ENCODE results near the gene DEXI. TPM values are rescaled to one million over a fixed set of nuclear protein-coding genes. Genes with fewer than 3 reads are reported as not detected.
"Not testable (repeated sequence)": the region's sequence is repeated elsewhere in the genome, so short reads cannot be mapped to it uniquely, and the experiment has no call there.

The DEXI gene
- total RNA-seq, 1 donor from 2014 or later: 69.0 TPM

DNA sequence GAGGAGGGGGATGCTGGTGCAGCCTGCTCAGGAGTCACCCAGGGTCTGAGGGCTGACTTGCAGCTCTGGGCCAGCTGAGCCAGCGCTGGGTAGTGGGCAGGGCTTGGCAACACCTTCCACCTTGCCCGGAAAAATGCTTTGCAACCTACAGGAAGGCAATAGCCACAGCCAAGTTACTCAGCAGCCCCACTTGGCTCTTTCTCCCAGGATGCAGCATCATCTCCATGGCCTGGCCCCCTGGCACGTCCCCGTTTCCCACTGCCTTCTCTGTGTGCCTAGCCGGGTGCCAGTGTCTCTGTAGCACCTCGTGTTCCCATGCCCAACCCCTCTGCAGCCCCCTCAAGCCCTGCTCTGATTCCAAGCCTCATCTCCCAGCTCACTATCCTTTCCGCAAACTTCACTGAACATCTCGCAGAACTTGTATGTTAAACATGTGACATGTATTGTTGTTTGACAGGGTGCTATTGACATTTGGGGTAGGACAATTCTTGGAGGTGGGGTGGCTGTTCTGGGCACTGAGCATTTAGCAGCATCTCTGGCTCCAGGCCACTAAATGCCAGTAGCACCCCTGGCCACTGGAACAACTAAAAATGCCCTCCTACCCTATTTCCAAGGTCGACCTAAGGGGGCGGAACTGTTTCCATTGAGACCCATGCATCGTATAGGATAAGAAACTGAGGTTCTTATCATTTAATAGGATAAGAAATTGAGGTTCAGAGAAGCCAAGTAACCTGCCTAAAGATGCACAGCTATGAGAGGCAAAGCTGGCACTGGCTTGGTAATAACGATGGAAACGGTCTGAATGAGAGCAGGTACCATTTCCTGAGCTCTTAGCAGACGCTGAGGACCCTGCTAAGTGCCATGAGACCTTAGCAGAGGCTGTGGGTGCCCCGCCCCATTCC is 12.2 kb downstream of the DEXI start:
- DNase-seq (ENCODE audit: extremely low read depth, low read depth, low spot score): no peak

GRCh38 chr16:10929097-10929496 is 13.2 kb downstream of the DEXI start:
- DNase-seq (ENCODE audit: extremely low read depth, low read depth, low spot score): not testable (repeated sequence)

DNA sequence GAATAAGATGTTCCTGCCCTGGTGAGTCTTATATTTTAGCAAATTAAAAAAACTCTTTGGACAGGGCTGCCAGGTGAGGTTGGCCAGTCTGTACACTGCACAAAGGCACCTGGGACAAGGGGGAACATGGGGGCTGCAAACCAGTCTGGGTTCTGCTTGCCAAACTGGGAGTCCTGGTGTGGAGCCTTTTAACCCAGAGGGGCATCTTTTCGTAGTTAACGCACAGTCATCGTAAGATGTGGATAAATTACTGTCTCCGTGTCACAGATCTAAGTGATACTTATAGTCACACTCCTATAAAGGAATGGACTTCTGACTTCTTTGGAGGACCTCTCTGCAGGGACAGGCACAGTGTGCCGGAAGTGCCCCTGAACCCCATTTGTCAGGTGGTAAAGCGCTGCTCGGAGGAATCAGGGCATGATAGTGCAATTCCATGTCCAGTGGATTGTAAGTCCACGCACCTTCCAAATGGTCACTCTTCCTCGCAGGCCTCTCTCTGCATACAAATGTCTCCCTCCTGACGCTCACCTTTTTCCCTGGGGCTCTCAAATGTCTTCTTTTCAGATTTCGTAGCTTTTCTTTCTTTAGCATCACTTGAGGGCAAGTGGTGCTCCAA is 14.7 kb downstream of the DEXI start:
- no peak for DNase-seq (ENCODE audit: extremely low read depth, low read depth, low spot score)

DNA sequence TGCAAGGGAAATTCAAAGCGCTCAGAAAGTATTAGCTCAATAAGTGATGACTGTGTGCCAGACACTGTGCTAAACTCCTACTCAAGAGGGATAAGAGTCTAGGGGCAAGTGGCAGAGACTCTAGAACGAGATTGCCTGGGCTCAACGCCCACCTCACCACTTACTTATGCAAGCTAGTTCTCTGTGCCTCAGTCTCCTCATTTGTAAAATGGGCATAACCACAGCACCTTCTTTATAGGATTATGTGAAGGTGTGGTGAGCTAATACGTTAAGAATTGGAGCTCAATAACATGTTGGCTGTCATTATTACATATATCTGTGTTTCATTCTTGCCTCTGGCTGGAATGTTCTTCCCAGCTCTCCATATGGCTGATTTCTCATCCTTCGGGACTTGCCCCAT is 15.4 kb downstream of the DEXI start:
- DNase-seq (ENCODE audit: extremely low read depth, low read depth, low spot score): no peak

GRCh38 chr16:10926094-10926493 is 16.2 kb downstream of the DEXI start:
- DNase-seq (ENCODE audit: extremely low read depth, low read depth, low spot score): no peak

GRCh38 chr16:10925285-10925684 is 17.0 kb downstream of the DEXI start:
- DNase-seq (ENCODE audit: extremely low read depth, low read depth, low spot score): not testable (repeated sequence)

DNA sequence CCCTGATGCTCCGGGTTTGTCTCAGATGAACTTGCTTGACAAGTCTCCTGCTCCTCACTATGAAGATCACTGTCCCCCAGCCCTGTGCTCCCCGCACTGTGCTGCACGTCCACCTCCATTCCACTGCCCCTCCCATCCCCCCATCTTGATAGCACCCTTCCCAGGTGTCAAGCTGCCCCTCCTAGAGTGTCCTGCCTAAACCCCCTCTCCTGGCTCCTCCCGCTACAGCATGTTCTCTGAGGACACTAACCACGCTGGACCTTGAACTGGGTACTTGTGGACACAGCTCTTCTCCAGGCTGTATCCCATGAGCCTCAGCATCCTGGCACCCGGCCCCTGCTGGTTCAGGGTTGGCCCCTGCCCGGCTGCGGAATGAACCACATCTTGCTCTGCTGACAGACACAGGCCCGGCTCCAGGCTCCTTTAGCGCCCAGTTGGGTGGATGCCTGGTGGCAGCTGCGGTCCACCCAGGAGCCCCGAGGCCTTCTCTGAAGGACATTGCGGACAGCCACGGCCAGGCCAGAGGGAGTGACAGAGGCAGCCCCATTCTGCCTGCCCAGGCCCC is 18.5 kb downstream of the DEXI start:
- DNase-seq (ENCODE audit: extremely low read depth, low read depth, low spot score): no peak

DNA sequence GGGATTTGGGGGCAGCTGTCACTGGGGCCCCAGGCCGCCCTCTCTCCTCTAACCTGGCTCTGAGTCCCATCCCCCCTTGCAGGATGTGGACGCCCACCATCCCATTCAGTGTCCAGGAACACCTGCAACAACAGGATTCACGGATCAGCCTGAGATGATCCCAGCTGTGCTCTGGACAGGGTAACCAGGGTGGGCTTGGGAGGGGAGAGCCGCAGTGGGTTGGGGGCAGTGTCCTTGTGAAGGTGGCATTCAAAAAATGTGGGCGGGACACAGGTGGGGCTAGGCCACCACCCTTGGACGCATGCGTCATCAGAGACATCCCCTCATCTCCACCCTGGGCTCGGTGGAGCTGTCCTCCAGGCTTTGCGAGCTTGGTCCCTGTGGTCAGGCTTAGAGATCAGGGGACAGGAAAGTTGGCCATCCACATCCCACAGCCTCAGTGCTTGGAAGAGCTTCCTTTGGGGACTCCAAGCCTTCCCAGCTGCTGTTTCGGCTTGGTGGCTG is 19.1 kb downstream of the DEXI start:
- no peak for DNase-seq (ENCODE audit: extremely low read depth, low read depth, low spot score)

DNA sequence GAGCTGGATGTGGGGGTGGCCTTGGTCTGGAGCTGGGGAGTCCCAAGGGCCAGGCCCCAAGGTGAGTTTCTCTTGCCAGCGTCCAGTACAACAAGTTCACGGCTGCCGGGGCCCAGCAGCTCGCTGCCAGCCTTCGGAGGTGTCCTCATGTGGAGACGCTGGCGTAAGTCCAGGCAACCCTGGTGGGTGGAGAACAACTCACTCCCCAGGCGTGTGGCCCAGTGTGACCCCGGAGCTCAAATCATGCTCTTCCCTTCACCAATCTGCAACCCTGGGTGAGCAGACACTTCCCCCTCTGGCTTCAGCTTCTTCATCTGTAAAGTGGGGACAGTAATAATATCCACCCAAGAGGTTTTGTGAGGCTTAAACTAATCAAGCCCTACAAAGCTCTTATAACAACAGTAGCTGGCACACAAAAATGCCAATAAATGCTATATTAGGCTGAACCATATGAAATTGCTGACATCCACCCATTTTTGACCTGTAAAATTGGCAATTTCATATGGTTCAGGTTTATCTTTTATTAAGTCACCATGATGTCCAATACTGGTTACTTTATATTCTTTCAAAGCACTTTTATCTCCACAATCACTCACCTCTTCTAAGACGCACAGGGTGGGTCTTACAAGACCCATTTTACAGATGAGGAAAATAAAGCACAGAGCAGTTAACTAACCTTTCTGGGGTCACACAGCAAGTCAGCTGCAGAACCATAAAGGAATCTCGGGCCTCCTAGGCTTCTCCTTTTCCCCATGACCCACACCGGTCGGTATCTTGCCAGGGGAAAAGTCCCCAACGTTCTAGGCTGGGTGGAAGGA is 19.7 kb downstream of the DEXI start:
- DNase-seq (ENCODE audit: extremely low read depth, low read depth, low spot score): no peak

DNA sequence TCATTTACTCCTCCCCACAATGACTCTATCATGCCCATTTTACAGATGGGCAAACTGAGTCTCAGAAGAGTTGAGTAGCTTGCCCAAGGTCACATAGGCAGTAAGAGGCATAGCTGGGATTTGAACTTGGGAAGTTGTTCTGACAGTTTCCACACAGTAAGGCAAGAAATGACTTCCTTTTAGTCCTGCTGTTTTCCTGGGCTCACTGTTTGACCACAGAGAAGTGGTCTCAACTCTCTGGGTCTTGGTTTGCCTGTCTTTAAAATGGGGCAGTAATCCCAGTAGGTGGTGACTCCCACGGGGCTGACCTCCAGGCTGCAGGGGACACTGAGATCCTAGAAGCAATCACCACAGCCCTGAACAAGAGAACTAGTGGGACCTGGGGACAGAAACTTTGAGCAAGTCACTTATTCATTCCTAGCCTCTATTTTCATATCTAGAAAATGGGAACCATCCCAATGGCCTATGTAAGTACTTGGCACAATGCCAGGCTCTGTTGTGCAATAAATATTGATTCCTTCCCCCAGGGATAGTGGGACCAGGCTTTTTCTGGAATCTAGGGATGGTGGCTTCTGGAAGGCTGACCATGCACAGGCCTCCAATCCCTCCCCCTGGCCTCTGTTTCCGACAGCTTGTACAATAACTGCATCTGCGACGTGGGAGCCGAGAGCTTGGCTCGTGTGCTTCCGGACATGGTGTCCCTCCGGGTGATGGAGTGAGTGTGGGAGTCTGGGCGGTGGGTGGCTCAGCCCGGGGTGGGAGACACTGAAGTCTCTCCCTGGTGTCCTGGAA is 20.5 kb downstream of the DEXI start:
- no peak for DNase-seq (ENCODE audit: extremely low read depth, low read depth, low spot score)

GRCh38 chr16:10920726-10921427 is 21.4 kb downstream of the DEXI start:
- no peak for DNase-seq (ENCODE audit: extremely low read depth, low read depth, low spot score)

DNA sequence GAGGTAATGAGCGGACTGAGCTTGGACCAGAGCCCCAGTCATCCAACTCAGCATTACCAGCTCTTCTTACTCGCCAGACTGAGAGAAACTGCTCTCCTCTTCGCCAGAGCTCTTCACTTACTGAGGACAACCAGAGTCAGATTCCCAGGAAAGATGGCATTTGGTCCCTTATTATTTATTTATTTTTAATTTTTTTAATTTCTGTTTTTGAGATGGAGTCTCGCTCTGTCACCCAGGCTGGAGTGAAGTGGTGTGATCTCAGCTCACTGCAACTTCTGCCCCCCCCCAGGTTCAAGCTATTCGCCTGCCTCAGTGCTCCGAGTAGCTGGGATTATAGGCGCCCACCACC is 23.3 kb downstream of the DEXI start:
- DNase-seq (ENCODE audit: extremely low read depth, low read depth, low spot score): no peak

GRCh38 chr16:10918294-10919002 is 23.8 kb downstream of the DEXI start:
- peak; percentile 80 for DNase-seq (ENCODE audit: extremely low read depth, low read depth, low spot score)

- no peak for DNase-seq (ENCODE audit: extremely low read depth, low read depth, low spot score)
These were observed 25.7 kb downstream of the DEXI start for GRCh38 chr16:10916534-10916933.

DNA sequence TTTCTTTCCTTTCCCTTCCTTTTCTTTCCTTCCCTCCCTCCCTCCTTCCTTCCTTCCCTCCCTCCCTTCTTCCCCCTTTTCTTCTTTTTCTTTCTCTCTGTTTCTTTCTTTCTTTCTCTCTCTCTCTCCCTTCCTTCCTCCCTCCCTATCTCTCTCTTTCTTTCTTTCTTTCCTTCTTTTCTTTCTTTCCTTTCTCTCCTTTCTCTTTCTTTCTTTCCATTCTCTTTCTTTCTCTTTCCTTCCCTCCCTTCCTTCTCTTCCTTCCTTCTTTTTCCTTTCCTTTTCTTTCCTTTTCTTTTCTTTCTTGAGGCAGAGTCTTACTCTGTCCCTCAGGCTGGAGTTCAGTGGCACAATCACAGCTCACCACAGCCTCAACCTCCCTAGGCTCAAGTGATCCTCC is 31.0 kb downstream of the DEXI start:
- DNase-seq (ENCODE audit: extremely low read depth, low read depth, low spot score): no peak

DNA sequence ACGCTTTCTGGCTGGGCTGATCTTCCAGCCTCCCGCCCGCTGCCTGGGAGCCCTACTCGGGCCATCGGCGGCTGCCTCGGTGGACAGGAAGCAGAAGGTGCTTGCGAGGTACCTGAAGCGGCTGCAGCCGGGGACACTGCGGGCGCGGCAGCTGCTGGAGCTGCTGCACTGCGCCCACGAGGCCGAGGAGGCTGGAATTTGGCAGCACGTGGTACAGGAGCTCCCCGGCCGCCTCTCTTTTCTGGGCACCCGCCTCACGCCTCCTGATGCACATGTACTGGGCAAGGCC is 34.6 kb downstream of the DEXI start:
- no peak for DNase-seq (ENCODE audit: extremely low read depth, low read depth, low spot score)

DNA sequence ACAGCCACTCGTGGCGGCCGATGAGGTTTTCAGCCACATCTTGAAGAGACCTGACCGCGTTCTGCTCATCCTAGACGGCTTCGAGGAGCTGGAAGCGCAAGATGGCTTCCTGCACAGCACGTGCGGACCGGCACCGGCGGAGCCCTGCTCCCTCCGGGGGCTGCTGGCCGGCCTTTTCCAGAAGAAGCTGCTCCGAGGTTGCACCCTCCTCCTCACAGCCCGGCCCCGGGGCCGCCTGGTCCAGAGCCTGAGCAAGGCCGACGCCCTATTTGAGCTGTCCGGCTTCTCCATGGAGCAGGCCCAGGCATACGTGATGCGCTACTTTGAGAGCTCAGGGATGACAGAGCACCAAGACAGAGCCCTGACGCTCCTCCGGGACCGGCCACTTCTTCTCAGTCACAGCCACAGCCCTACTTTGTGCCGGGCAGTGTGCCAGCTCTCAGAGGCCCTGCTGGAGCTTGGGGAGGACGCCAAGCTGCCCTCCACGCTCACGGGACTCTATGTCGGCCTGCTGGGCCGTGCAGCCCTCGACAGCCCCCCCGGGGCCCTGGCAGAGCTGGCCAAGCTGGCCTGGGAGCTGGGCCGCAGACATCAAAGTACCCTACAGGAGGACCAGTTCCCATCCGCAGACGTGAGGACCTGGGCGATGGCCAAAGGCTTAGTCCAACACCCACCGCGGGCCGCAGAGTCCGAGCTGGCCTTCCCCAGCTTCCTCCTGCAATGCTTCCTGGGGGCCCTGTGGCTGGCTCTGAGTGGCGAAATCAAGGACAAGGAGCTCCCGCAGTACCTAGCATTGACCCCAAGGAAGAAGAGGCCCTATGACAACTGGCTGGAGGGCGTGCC is 35.1 kb downstream of the DEXI start:
- DNase-seq (ENCODE audit: extremely low read depth, low read depth, low spot score): no peak

GRCh38 chr16:10906482-10906881 is 35.8 kb downstream of the DEXI start:
- DNase-seq (ENCODE audit: extremely low read depth, low read depth, low spot score): no peak
